HG02763 (cell line): ENCODE data around the gene BRICD5.
A peak's percentile ranks its signal among the peaks of the same experiment; 100 is the strongest.
"Not testable (repeated sequence)": the region's sequence is repeated elsewhere in the genome, so short reads cannot be mapped to it uniquely, and the experiment has no call there.

Experiments used
- ATAC-seq: cut with Tn5 transposase; IDR thresholded peaks from one replicate; pipeline ENCODE4 v1.9.1; 2021; ENCODE audit warnings: mild to moderate bottlenecking, moderate library complexity; ENCODE audit not compliant: unreplicated experiment

BRICD5 gene

GRCh38 chr16:2223221-2223941 is 12.7 kb upstream of the BRICD5 start, which contains the start of gene E4F1:
TSS of gene E4F1 (plus strand) at chr16:2223591. CDS start at chr16:2223614, 23 bp downstream.
- peak; percentile 91 for ATAC-seq

- no peak for ATAC-seq
Observed at GRCh38 chr16:2216330-2216729, 5.7 kb upstream of the BRICD5 start.

DNA sequence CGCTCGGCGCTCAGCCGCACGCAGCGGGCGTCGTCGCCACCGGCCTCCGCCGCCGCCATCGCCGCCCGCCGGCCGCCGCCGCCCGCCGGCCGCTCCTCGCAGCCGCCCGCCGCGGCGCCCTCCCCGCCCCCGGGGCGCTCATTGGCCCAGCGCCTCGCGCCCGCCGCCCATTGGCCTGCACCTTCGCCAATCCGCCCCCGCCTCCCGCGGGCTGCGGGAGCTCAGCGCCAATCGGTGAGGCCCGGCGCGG is 4.0 kb upstream of the BRICD5 start, which contains the start of gene PGP:
Gene PGP (minus strand): TSS at position 122 of the 250 bp plus-strand sequence. CDS start 63 bp downstream, at position 59.
- peak; percentile 89 for ATAC-seq

DNA sequence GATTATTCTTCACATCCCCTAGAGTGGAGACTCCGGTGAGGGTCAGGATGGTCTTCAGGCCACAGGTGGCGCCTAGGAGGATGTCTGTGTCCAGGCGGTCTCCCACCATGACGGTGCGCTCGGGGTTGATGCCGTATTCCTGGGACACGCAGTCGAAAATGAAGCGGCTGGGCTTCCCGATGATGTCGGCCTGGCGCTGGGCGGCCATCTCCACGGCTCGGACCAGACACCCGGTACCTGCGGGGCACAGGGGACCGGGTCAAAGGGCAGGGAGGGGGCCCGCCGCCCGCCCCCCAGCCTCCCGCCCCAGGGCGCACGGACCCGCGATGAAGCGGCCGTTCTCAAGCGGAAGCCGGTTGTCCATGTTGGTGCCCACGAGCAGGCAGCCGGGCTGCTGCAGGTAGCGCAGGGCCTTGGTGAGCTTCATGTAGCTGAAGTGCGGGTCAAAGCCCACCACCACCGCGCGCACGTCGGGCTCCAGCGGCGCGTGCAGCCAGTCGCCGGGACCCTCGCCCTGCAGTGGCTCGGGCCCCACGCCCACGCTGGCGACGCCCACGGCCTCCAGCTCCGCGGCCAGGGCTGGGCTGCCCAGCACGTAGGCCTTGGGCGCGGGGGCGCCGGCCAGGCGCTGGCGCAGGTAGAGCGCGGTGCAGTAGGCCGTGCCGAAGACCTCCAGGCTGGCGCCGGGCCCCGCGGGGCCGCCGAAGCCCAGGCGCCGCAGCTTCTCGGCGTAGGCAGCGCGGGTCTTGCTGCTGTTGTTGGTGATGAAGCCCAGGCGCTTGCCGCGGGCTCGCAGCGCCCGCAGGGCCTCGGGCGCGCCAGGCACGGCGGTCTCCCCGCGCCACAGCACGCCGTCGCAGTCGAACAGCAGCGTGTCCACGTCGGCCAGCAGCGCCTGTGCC is 3.4 kb upstream of the BRICD5 start:
- peak; percentile 2 for ATAC-seq

- ATAC-seq: no peak
Observed at GRCh38 chr16:2212362-2213324, 2.0 kb upstream of the BRICD5 start.

GRCh38 chr16:2211923-2212347 is 1.3 kb upstream of the BRICD5 start:
- ATAC-seq: no peak

GRCh38 chr16:2210009-2210332 is 692 bp downstream of the BRICD5 start:
- ATAC-seq: no peak

GRCh38 chr16:2209258-2210008 is 1.2 kb downstream of the BRICD5 start:
- ATAC-seq: no peak

- ATAC-seq: no peak
Observed at GRCh38 chr16:2208772-2209171, 1.9 kb downstream of the BRICD5 start.

GRCh38 chr16:2208308-2208707 is 2.4 kb downstream of the BRICD5 start:
- ATAC-seq: no peak

DNA sequence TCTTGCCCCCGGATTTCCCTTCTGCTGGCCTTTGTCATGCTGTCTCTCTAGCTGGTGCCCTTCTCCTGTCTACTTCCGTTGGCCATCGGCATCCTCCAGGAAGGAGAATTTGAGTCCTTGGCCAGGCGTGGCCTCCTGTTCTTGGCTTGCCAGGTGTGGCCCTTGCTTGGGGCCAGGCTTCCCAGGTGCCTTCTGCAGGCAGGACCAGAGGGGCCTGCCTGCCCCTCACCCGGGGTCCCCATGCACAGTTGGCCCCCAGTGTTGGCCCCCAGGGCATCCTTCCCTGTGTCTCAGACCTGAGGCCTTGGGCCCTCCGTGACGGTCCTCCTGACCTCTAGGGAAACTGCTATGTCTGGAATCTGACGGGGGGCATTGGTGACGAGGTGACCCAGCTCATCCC is 2.8 kb downstream of the BRICD5 start:
- no peak for ATAC-seq

GRCh38 chr16:2206780-2207433 is 3.8 kb downstream of the BRICD5 start:
- ATAC-seq: no peak

GRCh38 chr16:2206420-2206779 is 4.3 kb downstream of the BRICD5 start:
- no peak for ATAC-seq

- ATAC-seq: no peak
Observed at GRCh38 chr16:2205967-2206313, 4.7 kb downstream of the BRICD5 start.

DNA sequence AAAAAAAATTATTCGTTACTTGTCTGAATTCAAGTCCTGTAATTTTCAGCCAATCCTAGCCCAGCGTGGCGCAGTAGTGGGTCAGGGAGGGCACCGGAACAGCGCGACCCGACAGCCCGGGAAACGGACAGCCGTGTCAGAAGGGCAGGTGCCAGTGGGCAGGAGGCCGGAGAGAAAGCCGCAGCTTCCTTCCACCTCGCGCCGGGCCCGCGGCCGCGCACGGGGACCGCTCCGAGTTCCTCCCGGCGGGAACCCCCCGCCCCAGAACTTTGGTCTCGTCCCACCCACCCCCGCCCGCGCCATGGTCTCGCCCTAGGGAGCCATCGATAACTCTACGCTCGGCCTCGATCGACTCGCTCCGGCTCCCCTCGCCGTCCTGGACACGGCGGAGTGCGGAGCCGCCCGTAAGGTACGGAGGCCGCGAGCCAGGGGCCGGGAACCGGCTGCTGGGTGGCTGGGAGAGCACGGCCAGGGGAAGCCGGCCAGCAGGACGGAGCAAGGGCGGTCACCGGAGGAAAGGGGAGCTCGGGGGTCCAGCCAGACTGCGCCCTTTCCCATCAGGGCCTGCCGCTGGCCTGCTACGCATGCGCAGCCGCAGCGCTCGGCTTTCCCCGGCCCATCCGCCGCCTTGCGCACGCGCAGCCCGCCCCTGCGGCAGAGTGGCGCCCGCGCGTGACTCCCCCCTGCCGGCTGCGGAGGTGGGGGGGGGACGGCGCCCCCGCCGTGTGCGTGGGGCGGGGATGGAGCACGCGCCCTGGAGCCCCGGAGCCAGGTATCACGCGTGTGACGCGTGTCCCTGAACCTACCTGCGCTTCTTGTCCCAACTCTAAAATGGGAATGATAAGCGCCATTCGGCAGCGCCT is 5.3 kb downstream of the BRICD5 start, which contains the start of gene MLST8:
Gene MLST8 (plus strand): TSS at position 351 of the 863 bp plus-strand sequence. CDS start 632 bp downstream, outside the sequence.
- peak; percentile 82 for ATAC-seq

DNA sequence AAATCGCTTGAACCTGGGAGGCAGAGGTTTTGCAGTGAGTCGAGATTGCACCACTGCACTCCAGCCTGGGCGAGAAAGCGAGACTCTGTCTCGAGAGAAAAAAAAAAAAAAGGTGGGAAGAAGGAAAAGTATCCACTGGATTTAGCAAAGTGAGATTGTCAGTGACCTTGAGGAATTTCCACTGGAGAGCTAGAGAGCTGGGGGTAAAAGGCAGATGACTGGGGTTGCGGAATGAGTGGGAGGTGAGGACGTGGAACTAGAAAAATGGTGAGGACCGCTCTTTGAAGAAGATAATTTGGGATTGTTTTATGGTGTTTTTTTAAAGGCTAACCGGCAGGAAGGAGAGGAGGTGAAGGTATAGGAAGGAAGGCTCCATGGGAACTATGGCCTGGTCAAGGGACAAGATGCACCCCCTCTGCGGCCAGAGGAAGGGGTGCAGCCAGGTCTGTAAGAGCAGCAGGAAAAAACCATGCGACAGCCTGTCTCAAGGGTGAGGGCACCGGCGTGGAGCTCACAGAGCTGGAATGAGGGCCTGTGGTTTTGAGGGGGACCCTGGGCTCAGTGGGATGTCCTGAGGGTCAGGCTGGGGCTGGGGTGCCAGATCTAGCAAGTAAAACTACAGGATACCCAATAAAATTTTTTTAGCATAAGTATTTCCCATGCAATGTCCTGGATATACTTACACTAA is 6.1 kb downstream of the BRICD5 start:
- peak; percentile 2 for ATAC-seq

- ATAC-seq: not testable (repeated sequence)
Observed at GRCh38 chr16:2203119-2203688, 7.5 kb downstream of the BRICD5 start.

DNA sequence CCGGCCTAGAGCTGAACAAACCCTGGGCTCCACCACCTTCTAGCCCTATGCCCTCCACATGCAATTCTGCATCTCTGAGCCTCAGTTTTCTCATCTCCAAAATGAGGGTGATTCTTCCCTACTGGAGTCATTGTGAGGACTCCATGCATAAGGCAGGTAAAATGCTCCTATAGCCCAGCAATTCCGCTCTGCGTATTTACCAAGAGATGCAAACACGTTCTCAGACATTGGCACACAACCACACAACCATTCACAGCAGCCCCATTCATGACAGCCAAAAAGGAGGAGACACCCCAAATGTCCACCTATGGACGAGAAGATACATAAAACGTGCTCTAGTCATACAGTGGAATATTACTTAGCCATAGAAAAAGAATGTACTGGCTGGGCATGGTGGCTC is 10.3 kb downstream of the BRICD5 start:
- no peak for ATAC-seq
